GM12865 (cell line): ENCODE results near the gene PSMC3.

Source experiments
- DNase-seq: peaks from one replicate; pipeline ENCODE4 v3.0.0; 2010; ENCODE audit warnings: low read depth
- H3K4me3 ChIP-seq: 2 replicates; pipeline ENCODE4 v1.5.1; 2011; ENCODE audit warnings: mild to moderate bottlenecking, low read depth, low read length, control low read depth
- CTCF ChIP-seq: IDR thresholded peaks from 2 replicates; pipeline ENCODE4 v1.5.1; 2011; ENCODE audit warnings: low read length, control low read depth, low read depth, inconsistent platforms; ENCODE audit not compliant: insufficient read depth; ENCODE audit errors: missing control alignments

Gene PSMC3

DNA sequence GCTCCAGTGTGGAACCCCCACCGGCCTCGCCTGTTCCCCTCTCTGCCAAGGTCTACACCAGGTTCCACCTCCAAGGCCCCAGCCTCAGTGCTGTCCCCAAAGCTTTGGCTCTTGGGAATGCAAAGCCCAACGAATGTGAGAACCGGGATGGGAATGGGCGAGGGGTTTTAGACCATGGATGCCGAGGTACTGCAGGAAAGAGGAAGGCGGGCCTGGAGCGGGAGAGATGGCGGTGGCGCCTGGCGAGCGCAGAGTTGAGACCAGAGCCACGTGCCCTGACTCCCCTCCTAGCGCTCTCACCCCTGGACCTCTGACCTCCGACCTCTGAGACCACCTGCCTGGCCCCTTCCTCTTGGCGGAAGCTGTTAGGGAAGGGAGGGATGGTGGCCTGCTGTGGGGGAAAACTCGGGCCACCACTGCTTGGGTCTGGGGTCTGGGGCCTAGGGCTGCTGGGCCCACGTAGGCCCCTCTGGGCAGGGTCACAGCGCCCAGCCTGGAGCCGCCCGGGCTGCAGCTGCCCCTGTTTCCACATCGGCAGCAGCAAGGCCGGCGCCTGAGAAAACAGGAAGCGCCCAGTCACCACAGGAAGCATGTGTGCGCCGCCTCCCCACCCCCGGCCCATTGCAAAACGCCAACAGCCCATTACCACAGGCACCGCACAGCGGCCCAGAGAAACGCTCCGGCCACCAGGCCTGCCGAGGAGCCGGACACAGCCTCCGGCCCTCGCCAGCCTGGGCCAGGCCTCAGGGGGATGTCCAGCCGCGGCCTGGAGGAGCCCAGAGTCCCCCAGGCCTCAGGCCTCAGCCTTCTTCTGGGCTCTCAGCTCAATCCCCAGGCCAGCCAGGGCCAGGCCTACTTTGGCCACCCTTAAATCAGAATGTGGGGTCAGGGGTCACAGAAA is 31.7 kb downstream of the PSMC3 start:
- peak; percentile 88 for DNase-seq
- peak overlapping the region; percentile 58 for H3K4me3 ChIP-seq

GRCh38 chr11:47394050-47394321 is 32.3 kb downstream of the PSMC3 start:
- H3K4me3 ChIP-seq = no peak overlapping the region
- DNase-seq = no peak
- no peak for TF ChIP-seq CTCF

More for the DNA sequence above, 31.7 kb downstream of the PSMC3 start:
- no peak for TF ChIP-seq CTCF

GRCh38 chr11:47393163-47394049 is 32.8 kb downstream of the PSMC3 start:
- DNase-seq = no peak
- TF ChIP-seq CTCF = no peak
- H3K4me3 ChIP-seq = no peak overlapping the region

- H3K4me3 ChIP-seq = no peak overlapping the region
- no peak for TF ChIP-seq CTCF
- DNase-seq = no peak
Observed at GRCh38 chr11:47392546-47393162, 33.6 kb downstream of the PSMC3 start.

GRCh38 chr11:47391711-47392432 is 34.4 kb downstream of the PSMC3 start:
- no peak for TF ChIP-seq CTCF
- H3K4me3 ChIP-seq = no peak overlapping the region
- no peak for DNase-seq

DNA sequence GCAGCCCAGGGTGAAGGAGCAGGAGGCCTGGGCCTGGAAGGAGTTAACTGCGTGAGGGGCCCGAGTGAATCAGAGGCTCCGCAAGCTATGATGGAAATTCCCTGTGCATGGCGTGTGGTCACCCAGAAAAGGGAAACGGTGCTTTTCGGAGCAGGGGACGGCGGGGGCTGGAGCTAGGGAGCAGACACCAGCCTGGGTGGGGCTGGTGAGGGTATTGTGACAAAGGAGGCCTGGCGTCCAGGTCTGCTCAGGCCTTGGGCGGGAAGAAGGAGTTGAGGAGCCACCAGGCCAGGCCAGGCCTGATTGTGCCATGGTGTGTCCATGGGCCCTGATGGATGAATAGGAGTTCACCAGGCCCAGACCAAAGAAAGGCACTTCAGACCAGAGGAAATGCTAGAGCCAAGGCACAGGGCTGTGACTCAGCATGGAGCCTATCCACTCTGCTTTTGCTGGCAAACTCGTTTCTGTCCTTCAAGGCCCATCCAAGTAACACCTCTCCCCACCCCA is 35.1 kb downstream of the PSMC3 start:
- H3K4me3 ChIP-seq = no peak overlapping the region
- no peak for TF ChIP-seq CTCF
- DNase-seq = peak; percentile 57
